ENCODE results near the gene MINDY4B.
A peak's percentile ranks its signal among the peaks of the same experiment; 100 is the strongest.

Gene MINDY4B

GRCh38 chr3:150840802-150841515 is 64.3 kb downstream of the MINDY4B start:
- DNase-seq, result no peak

DNA sequence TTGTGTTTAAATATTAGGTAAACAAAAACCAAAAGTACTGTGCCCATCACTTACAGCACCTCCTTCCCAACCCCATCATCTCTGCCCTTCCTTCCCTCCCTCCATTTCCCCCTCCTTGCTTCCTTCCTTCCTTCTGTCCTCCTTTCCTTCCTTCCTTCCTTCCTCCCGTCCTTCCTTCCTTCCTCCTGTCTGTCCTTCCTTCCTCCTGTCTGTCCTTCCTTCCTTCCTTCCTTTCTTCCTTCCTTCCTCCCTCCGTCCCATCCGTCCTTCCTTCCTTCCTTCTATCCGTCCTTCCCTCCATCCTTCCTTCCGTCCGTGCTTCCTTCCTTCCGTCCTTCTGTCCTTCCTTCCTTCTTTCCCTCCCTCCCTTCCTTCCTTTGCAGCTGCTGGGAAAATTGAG is 74.5 kb downstream of the MINDY4B start:
- DNase-seq, result no peak

GRCh38 chr3:150830094-150830681 is 75.1 kb downstream of the MINDY4B start:
- peak; percentile 10 for DNase-seq

GRCh38 chr3:150829408-150829807 is 75.8 kb downstream of the MINDY4B start:
- no peak for DNase-seq

- DNase-seq, result no peak
Observed at GRCh38 chr3:150828997-150829396, 76.2 kb downstream of the MINDY4B start.

DNA sequence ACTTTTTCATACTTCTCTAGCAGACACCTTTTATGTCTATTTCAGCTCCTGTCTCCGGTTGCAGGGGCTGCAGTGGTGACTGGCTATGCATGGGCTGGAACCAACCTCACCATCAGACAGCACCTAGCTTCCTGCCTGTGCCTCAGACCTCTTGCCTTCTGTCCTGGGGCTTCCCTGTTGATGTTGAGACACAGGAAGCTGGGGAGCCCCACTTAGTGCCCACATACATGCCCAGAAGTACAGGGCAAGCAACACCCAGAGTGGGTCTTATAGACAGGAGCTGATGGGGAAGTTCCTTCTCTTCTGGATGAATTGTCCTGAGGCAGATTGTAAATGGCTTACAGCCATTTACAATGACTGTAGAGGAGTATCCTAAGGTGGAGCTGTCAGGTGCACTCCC is 77.0 kb downstream of the MINDY4B start:
- DNase-seq, result no peak

DNA sequence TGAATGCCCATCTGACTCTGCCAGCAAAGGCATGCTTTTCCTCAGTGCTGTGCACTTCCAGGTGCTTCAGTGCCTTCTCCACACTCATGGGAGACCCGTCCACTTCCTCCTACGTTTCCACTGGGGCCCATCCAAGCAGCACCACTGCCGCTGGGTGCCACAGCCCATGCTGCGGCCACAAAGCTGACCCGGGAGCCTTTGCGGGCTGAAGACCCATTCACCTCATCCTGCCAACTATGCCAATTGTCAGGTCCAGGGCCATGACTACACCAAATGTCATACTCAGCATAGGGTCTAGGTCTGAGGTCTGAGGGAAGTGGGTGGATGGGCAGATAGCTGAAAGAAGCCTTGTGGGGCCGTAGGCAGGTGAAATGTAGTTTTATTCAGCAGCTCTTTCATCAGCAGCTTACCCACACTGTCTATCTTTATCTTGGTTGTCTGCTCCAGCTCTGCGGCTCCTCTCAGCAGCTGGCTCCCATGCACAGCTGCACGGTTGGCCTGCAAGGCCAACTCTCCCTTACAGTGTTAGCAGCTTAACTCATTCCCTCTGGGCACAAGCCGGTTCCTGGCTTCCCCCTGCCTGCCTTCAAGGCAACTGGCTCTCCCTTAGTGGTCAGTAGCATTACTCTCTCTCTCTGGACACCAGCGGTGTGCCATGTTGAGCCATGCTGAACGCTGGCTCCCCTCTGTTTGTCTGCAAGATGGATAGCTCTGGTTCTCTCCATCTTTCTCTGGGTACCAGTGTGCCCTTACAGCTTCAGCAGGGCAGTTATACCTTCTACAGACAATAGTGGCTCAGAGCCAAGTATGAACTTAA is 78.6 kb downstream of the MINDY4B start:
- DNase-seq, result no peak

DNA sequence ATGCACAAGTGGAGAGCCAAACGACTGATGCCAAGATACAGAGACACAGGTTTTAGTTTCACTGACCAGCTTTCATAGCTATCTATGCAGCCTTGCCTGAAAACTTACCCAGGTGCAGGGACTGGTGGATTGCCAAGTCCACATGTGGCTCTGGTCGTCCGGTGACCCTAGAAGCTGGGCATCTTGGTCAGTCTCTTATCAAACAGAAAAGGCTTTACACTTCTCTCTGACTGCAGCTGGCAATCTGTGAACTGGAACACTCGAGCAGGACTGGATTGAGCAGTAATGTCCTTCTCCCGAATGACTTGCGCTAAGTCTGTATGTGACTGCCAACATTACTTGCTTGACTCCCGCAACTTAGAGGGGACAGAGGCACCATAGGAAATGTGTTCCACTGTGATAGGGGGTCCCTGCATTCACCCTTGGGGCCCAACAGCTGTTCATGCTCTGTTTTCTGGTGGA is 79.3 kb downstream of the MINDY4B start:
- no peak for DNase-seq

DNA sequence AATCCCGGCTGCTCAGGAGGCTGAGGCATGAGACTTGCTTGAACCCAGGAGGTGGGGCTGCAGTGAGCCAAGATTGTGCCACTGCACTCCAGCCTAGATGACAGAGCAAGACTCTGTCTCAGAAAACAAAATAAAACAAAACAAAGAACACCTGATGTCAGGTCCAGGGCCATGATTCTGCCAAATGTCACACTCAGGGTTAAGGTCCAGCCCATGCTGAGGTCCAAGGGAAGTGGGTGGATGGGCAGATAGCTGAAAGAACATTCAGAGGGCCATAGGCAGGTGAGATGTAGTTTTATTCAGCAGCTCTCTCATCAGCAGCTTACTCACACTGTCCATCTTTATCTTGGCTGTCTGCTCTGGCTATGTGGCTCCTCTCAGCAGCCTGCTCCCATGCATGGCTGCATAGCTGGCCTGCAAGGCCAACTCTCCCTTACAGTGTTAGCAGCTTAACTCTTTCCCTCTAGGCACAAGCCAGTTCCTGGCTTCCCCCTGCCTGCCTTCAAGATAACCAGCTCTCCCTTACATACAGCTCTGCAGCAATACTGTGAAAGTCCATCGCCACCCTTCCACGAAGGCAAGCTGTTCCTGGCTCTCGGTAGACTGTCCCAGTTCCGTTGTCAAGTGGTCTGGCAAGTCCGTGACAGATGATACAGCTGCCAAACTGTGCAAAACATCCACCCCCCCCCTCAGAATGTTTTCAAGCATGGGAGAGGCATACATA is 79.9 kb downstream of the MINDY4B start:
- DNase-seq, result no peak

DNA sequence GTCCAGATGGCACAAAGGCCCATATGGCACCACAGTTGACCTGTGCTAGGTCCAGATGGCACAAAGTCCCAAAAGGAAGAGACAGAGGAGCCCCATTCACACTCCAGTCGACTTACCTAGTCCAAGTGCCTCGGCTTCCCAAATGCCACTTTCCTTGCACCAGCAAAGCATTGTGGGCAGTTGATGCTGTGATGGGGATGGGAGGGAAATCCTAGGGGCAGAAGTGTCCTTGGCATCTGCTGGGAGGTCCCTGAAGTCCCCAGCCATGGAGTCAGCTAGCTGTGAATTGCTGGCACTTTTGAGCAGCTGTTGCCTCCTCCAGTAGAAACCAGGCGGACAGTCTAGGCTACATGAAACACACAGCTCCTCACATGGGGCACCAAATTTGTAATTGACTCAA is 82.0 kb downstream of the MINDY4B start:
- DNase-seq, result no peak

- DNase-seq, result no peak
Observed at GRCh38 chr3:150822636-150823035, 82.6 kb downstream of the MINDY4B start.

Measured in stimulated activated CD4-positive, alpha-beta T cell treated with anti-CD3 and anti-CD28 coated beads, Interleukin-4, amount 100 ng/mL, for 1 hour (primary cell).